Omental fat pad (tissue), 4 donors: ENCODE results near the gene CEP350. TPM values are rescaled to one million over a fixed set of nuclear protein-coding genes. Genes with fewer than 3 reads are reported as not detected.
"Not testable (repeated sequence)": the region's sequence is repeated elsewhere in the genome, so short reads cannot be mapped to it uniquely, and the experiment has no call there.

Experiments
- ATAC-seq: fragments of 150-250 bp; one replicate; pipeline ENCODE4 v1.9.1; 2016; ENCODE audit warnings: mild to moderate bottlenecking, moderate library complexity; ENCODE audit not compliant: low FRiP score
- DNase-seq: peaks from one replicate; pipeline ENCODE4 v3.0.0-alpha.2; 2019; ENCODE audit warnings: low spot score
- CTCF ChIP-seq, 3 donors: fragments of 450-650 bp; IDR thresholded peaks; one replicate each; pipeline ENCODE4 v1.5.1; 2016 to 2017; ENCODE audit warnings: antibody characterized with exemption in 3 of 3, mild to moderate bottlenecking in 3 of 3, moderate library complexity in 2 of 3
- total RNA-seq, 4 donors: library from RNA; depleted of rRNA; stranded (reverse); fragments of >200 nt; gene quantifications; one replicate each; pipeline ENCODE4 v1.1.0, GENCODE V29; 2016

CEP350 gene
- total RNA-seq, 4 donors from 2014 or later = 56.6 to 101 (median 62.4) TPM

- no peak for TF ChIP-seq CTCF (IDR thresholded peaks at IDR 0.05)
- ATAC-seq = no peak
These were observed 4.0 kb upstream of the CEP350 start for GRCh38 chr1:179950651-179951050.

GRCh38 chr1:179951383-179952144 is 3.0 kb upstream of the CEP350 start:
- DNase-seq = no peak
- no peak for TF ChIP-seq CTCF (IDR thresholded peaks at IDR 0.05)
- no peak for ATAC-seq

More at GRCh38 chr1:179950651-179951050, 4.0 kb upstream of the CEP350 start:
- no peak for DNase-seq

GRCh38 chr1:179952186-179952585 is 2.4 kb upstream of the CEP350 start:
- DNase-seq (no peak), ATAC-seq (no peak)
- TF ChIP-seq CTCF (IDR thresholded peaks at IDR 0.05) = no peak

- TF ChIP-seq CTCF (IDR thresholded peaks at IDR 0.05) = no peak
- no peak for DNase-seq
- ATAC-seq = peak; percentile 33
These were observed 577 bp upstream of the CEP350 start for GRCh38 chr1:179953974-179954492.

- ATAC-seq = peak; percentile 5
- TF ChIP-seq CTCF (IDR thresholded peaks at IDR 0.05) = no peak
- no peak for DNase-seq
These were observed 674 bp downstream of the CEP350 start for GRCh38 chr1:179955287-179955680.

- DNase-seq = no peak
- ATAC-seq = no peak
- no peak for TF ChIP-seq CTCF (IDR thresholded peaks at IDR 0.05)
These were observed 1.1 kb downstream of the CEP350 start for GRCh38 chr1:179955731-179956130.

GRCh38 chr1:179958359-179958758 is 3.7 kb downstream of the CEP350 start:
- TF ChIP-seq CTCF (IDR thresholded peaks at IDR 0.05) = no peak
- ATAC-seq (no peak), DNase-seq (no peak)

- DNase-seq, ATAC-seq: not testable (repeated sequence)
These were observed 7.6 kb downstream of the CEP350 start for GRCh38 chr1:179962168-179962567.
